Stimulated activated CD4-positive, alpha-beta T cell treated with anti-CD3 and anti-CD28 coated beads, TNF-alpha, amount 100 ng/mL, for 4 hours (primary cell): Measurements from ENCODE around the gene TGFBR3.
"Not testable (repeated sequence)": the region's sequence is repeated elsewhere in the genome, so short reads cannot be mapped to it uniquely, and the experiment has no call there.

Source experiments
- DNase-seq, 3 experiments: peaks; one replicate each; pipeline ENCODE4 v3.0.0-alpha.2; 2020; ENCODE audit warnings: low read depth in 3 of 3

TGFBR3 gene

DNA sequence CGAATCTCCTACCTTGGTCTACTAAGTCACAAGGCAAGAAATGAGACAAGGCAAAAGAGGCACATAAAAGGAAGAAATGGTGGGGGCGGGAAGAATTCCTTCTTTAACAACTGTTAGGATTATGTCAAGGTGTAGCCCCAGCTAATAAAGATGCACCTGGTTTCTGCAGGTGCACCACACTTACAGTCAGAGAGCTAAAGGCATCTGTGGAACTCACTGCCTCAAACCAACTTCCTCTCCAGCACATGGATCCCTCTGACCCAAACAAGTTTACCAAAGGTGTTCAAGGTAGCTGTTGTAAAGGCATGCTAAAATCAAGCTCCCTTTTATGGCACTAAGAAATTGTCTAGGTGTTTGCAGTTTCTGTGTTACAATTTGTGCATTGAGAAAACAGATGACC, 38.1 kb downstream of the TGFBR3 start:
- DNase-seq: no peak

DNA sequence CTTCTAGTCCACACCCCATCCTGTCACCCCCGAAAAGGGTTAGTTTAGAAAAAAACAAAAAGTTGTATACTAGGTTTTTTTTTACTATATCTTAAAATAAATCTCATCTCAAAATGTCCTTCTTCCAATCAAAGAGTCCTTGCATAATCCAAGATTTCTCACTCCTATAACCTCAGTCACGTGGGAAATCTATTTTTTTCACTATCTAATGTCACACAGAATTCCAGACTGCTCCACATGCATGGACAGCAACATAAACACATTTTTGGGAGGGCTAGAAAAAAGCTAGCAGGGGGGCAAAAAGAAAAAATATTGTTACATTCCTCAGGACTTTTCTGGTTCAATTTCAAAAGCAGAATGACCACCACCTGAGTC, 39.3 kb downstream of the TGFBR3 start:
- DNase-seq: no peak

DNA sequence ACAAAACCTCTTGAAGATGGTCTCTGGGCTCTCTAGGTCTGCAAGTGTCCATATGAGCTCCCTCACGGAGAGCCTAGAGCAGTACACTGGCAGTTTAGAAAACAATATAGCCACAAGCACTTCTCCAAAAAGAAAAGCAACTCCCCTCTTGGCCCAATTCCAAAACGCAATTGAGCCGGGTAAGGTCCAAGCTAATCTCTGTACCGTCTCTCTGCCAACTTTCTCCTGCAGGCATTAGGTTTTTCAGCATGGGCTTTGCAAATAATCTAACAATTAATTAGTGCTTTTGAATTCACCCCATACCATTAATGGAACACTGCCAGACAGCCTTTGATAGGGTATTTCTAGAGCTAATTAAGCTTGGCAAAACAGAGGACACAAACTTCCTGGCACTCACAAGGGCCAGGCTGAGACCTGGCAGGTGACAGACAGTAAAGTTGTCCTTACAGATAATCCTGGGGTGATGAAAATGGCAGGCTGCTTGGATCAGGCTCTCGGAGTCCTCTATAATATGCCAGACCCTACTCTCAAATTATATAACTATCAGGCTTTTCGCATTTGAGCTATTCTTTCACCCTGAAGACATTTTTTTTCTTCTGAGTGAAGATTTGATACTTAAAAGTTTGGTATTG, 39.8 kb downstream of the TGFBR3 start:
- DNase-seq: no peak

DNA sequence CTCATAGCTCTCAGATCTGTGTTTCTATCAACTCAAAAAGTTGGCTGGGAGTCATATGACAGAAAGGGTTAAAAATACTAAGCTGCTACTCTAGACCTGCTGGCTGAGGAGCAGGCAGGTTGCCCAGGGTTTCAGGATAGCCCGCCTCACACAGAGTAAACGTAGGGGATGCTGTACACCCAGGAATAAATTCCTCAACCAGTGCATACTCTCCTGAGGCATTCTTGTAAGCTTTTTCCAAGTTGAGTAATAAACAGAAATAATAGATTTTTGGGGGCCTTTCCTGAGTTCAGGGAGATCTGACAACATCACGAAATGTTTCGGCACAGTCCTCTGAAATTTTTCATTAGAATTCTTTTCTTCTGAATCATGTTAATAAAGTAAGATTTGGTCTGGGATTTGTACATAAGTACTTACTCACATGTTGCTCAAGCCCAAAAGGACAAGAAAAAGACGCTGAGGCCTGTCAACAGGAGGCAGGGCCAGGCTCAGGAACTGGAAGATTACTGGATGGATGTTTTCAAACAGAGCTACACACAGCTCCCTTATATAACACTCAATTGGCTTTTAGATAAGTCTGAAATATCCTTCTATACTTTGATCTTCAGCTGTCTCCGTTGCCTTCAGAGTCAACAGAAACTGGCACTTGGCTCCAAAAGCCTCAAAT, 41.0 kb downstream of the TGFBR3 start:
- no peak for DNase-seq

DNA sequence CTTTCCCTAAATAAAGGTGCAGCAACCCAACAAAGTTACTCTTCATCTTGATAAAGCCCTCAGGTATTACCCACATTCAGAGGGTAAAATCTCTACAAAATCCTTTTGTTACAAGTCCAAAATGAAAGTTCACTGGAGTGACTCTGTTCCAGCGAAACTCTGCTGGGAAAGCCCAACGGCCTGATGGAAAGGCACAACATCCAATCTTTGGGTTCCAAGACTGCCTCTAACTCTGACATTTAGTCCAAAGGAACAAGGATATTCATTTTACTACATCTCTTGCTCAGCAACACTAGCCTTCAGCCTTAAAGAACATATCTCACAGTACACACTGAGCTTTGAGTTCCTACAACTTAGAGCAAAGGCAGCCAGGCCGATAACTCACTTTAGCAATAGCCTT, 42.1 kb downstream of the TGFBR3 start:
- DNase-seq: no peak

DNA sequence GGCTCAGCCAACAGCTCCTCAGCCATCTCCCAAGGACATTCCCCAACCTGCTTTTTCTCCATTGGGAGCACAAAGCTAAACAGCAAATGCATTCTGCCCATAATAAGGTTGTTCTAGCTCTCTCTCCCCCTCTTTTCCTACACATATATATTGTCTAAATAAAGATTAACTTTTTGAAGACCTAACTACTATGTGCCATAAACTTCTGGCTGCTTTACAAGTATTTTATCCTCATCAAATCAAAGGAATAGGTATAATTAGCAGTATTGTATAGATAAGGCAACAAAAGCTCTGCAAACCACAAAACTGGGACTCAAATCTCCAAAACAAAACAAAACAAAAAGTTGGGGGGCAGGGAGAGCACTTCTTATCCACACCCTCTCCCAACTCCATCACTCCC, 43.4 kb downstream of the TGFBR3 start:
- no peak for DNase-seq

DNA sequence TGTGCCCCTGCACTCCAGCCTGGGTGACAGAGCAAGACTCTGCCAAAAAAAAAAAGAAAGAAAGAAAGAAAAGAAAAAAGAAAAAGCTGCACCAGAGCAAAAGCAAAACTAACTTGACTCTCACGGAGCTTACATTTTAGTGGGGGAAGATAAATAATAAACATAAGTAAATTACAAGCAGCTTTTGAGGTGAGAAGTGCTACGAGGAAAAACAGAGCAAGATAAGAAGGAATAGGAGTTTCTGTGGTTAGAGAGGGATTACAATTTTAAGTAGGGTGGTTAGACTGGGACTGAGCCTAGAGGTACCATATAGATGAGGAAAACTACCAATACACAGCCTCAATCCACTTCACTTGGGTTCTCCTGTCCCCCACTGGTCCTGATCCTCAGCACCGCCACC, 43.9 kb downstream of the TGFBR3 start:
- no peak for DNase-seq

DNA sequence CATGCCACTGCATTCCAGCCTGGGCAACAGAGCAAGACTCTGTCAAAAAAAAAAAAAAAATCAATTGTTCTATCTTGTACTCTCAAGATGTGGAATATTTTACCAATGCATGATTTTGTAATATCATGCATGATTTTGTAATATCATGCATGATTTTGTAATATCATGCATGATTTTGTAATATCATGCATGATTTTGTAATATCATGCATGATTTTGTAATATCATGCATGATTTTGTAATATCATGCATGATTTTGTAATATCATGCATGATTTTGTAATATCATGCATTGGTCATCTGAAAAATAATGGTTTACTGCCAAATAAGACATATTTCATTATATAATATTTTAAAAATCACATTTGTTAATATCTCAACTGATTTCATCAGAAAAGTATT, 45.7 kb downstream of the TGFBR3 start:
- not testable (repeated sequence) for DNase-seq

DNA sequence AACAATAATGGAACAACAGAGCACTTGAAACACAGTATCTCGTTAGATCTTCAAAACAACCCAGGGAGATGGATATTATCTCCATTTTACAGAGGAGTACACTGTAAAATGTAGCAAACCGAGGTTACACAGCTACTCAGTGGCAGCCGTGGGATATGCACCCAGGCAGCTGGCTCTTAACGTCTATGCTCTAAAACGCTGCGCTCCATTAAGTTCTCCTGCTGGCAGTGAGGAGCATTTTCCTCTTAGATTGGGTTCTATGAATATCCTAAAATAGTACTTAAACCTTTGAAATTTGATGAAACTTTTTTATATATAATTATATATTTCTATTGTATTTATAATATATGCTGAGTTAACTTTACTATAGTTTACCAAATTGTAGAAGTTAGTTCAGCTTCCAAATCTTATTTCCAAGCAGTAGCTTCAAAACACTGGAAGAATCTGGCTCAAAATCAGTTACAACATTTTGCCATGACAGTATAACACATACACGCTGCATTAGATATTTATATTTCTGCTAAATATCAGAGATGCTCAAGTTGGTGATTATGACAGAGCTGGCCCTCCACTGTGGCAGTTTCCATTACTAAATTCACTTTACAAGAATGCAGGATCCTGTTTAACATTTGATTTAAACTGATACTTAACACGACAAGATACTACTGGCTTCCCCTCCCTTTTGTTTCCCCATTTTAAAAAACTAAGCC, 49.5 kb downstream of the TGFBR3 start:
- DNase-seq: no peak

DNA sequence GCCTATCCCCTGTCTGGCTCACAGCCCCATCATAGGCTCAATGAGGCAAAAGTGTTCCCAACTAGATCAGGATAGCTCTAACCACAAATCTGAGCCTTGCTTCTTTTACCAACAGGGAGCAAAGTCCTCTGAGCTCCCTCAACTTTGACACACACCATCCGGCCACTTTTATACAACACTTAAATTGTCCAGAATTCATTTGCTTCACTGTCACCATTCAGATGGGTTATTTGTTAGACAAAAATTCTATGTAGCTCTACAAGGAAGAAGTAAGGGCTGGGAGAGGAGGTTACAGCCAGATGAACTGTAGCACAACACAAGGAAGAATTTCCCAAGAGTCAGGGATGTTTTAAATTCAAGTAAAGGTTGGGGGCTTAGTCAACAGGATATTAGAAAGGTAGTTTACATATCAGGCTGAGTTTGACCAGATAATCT, 50.8 kb downstream of the TGFBR3 start:
- DNase-seq: no peak

DNA sequence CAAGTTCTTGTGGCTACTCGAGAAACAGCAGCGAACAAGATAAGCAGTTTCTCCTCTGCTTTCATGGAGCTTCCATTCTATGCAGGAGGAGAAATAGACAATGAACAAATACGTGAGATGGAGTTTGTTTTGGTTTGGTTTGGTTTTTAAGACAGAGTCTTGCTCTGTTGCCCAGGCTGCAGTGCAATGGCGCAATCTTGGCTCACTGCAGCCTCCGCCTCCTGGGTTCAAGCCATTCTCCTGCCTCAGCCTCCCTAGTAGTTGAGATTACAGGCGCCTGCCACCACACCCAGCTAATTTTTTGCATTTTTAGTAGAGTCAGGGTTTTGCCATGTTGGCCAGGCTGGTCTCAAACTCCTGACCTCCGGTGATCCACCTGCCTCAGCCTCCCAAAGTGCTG, 51.4 kb downstream of the TGFBR3 start:
- not testable (repeated sequence) for DNase-seq

DNA sequence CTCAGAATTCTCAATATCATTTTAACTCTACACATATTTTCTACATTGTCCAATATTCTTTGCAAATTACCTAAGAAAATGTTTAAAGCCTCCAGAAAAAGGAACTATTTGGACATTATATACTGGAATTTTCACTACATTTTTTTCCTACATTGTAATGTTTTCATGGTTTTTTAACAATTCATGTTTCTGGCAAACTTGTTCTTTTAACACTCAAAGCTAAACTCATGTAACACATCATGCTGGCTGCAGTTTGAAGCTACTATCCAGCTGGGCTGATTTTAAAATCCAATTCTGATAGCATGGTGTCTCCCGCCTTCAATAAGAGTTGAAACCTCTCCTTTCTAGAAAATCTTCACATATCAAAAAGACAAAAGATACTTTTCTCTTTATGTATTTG, 52.0 kb downstream of the TGFBR3 start:
- DNase-seq: no peak

DNA sequence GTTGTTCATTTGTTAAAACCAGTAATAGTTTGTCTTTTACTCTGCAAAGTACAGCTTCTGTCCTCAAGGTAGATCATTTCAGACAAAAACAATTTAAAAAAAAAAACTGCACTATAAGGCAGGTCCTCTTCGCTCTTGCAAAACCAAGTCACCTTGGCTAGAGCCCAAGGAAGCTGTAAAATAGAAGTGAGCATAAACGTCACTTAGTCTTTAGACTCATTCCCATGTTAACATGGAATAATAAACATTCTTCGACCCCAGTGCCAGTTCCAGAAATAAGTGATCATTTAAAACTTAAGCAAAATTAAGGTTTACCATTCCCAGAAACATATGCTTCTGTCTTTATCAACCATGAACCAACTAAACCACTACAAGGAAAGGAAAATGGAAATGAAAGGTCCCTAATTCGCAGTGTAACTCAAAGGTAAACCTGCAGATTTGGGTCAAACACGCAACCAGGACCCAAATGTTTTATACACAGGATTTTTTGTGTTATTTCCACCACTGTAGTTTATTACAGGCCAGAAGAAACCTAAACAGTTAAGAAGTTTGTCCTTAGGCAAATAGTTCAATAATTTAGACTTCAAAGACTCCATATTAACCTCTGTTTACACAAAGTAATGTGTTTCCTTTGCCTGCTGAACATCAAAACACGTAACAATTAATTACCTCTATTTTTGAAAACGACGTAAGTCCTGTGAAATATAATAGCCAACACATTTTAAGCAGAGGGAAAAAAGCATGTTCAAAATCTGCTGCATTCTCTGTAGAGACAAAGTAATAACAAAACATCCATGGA, 54.6 kb downstream of the TGFBR3 start:
- DNase-seq: no peak

DNA sequence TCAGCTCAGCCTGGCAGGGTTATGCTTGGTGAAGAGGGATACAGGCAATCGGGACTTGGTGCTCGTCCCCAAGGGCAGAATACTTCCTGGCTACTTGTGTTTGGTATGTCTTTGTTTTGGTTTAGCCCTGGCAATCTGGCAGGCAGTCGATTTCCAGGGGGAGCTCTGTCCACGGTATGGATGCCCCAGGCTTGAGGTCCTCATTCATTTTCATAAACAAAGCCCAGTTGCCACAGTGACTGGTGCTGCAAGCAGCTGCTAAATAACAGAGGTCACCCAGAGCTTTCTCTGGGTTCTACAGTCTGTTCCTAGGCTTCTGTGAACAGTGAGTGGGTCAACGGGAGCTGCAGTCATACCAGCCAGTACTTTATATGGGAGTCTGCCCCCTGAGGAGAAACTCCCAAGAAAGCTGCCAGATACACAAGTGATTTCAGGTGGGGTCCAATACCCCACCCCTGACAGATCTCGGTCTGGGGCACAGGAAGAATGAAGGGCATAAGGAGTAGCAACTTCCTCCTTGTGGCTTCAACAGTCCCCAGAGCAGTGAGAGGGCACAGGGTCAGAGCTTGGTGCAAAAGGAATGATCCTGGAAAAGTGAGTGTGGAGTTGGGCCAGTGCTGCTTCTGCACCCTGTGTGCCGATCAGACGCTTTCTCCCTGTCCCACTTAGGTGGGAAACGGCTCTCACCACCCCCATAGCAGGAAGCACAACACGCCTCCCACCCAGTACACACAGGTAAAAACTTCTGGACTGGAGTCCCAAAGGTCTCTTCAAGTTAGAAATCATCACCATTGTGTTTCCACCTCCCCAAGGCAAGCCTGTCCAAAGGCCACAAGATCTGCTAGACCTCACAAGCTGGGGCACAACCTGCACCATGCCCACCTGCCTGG, 55.5 kb downstream of the TGFBR3 start:
- DNase-seq: no peak

DNA sequence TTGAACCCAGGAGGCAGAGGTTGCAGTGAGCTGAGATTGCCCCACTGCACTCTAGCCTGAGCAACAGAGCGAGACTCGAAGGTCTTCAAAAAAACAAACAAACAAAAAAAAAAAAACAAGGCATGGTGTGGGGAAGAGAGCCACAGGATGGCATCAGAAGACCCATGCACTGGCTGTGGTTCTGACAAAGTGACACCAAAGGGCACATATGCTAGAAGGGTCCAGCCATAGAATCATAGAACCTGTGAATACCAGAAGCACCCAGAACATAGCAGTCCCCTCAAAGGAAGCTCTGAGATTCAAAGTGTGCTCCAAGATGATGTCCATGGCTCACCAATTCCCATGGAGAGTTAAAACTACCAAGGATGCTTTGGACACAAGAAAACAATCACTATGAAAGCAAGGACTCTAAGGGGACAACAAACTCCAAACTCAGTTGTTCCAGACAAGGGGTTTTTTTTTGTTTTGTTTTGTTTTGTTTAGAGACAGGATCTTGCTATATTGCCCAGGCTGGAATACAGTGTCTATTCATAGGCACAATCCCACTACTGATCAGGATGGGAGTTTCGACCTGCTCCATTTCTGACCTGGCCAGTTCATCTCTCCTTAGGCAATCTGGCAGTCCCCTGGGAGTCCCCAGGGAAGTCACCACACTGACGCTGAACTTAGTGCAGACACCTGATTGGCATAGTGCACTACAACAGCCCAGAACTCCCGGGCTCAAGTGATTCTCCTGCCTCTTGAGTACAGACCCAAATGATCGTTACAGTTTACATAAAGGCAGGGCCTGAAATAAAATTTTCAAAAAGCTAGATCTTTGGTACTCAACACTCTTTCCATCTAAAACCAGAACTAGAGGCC, 56.4 kb downstream of the TGFBR3 start:
- no peak for DNase-seq

DNA sequence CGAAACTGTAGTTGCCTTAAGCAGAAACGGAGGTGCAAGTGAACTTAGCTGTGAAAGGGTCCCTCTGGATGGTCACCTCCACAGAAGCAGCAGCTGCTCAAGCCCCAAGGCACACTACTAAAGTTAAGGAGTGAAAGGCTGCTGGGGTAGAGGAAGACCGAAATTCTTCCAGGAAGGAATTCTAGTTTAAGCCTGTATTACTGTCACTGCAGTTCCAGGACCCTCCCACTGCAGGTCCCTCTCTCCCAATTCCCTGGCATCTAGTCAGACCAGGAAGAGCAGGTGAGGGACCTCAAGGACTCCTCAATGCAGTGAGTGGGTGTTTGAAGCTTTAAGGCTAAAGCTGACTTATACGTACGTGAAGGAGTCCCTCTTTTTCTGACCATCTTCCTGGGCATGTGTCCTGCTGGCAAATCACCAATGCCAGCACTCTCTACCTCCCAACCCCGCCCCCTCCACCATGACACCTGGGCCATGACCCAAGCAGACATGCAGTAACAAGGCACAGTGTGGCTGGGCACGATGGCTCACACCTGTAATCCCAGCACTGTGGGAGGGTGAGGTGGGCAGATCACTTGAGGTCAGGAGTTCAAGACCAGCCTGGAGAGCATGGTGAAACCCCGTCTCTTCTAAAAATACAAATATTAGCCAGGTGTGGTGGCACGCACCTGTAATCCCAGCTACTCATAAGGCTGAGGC, 57.2 kb downstream of the TGFBR3 start:
- no peak for DNase-seq

DNA sequence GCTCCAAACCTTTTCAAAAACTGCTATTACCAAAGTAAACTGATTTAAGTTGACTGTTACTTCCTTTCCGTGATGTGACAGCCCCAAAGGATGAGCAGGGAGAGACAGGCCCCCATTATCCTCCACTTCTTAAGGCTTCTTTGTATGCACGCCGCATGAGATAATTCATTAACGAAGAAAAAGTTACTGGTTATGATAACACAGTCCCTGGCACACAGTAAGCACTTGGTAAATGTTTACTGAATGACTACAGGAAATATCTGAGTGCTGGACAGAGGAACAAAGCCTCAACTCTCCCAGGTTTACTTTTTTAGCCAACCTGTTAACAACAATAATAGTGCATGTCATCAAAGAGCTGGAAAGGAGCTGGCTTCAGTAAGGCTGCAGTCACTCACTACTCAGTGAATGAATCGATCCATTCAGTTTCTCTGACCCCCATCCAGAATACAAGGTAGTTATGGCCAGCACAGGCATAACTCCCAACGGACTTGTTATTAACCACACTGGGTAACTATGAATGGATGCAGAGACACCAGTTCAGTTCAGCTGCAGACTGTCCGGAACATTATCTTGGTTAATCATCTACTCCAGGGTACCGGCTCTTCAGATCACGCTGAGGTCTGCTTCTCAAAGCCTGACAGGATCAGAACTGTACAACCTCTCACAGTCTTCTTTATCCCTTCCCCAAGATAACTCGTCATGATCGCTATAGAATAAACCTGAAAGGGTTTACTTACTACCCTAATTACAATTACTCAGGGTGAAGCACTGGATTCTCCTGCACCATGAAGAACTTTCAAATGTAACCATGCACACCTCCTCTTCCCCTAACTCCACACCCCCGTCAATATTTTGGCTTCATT, 58.3 kb downstream of the TGFBR3 start:
- DNase-seq: no peak

DNA sequence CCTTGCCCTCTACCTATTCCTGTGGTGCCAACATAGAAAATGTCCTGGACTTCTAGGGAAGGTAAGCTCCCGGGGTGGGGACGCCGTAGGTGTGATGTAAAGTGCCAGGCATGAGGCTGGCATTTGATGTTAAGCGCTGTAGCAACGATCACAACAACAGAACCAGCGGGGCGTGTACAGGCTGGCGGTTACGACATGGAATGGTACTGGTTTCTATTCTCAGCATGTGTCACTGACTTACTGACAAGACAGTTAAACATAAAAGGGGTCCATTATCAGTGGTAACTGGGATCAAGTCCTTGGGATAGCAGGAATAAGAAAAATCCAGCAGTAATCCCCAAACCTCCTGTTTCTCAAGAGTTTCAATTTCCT, 58.9 kb downstream of the TGFBR3 start:
- no peak for DNase-seq

DNA sequence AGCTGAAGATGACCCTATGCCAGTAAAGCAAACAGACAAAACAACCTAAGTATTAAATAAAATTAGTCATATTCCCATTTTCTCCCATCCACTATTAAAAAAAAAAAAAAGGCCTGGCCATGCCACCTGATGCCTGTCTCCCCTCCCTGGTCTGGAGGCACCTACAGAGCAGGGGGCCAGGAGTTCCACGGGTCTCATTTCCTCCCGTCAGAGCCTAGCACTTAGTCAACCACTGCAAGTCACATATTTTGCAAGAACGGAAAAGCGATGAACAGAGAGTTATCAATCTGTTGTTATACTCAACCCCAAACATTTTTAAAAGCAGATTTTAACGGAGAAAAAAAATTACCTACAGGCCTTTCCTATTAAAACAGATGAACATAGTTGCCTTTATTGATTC, 59.3 kb downstream of the TGFBR3 start:
- DNase-seq: no peak
